Stimulated activated CD4-positive, alpha-beta T cell treated with anti-CD3 and anti-CD28 coated beads, Interleukin-4, amount 100 ng/mL, for 4 hours (primary cell): Measurements from ENCODE around the gene SNED1.
A peak's percentile ranks its signal among the peaks of the same experiment; 100 is the strongest.

Source experiments
- DNase-seq, 2 experiments: peaks; one replicate each; pipeline ENCODE4 v3.0.0-alpha.2; 2020

The SNED1 gene

GRCh38 chr2:240997856-240998705 lies at the start of gene SNED1:
SNED1 (plus strand) TSS chr2:240998618; CDS start chr2:240998838, 220 bp downstream.
- DNase-seq: peak; percentile 20 to 37

- no peak for DNase-seq
Observed at GRCh38 chr2:240948905-240949790, 49.3 kb upstream of the SNED1 start.

GRCh38 chr2:240949791-240950705 lies 48.4 kb upstream of the SNED1 start:
- DNase-seq: no peak

DNA sequence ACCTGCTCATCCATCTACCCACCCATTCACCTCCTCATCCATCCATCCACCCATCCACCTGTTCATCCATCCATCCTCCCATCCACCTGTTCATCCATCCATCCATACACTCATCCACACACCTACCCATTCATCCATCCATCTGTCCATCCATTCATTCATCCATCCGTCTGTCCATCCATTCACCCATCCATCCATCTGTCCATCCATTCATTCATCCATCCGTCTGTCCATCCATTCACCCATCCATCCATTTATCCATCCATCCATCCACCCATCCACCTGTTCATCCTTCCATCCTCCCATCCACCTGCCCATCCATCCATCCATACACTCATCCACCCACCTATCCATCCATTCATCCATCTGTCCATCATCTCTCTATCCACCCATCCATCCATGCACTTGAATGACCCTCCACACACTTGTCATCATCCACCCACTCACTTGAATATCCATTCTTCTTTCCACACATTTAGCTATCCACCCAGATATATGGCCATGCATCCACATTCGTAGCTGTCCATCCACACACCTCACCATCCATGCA lies 47.3 kb upstream of the SNED1 start:
- DNase-seq: no peak

DNA sequence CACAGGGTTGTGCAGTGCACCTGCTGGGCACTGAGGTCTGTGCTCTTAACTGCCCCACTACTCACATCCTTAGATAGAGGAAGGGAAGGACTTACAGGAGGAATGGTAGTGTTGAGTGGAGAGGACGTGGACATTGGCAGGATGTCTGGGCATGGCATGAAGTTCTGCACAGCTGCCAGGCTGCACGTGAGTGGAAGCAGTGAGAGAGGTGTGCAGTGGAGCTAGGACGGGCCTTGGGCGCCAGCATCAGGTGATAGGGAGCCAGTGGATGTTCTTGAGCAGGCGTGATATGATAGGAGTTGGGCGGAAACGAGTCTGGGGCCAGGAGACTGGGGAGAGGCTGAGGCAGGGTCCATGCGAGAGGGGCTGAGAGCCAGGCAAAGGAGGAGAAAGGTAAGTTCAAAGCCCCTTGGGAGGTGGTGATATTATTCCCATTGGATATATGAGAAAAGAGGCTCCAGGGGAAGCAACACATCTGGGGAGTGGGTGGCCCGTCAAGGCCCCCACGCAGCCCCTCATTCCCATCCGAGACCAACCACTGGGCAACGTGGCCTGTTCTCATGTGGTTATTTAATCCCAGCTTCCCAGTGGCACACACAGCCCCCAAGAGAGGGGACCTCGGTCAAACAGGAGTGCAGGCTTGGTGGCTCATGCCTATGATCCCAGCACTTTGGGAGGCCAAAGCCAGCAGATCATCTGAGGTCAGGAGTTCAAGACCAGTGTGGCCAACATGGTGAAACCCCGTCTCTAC lies 45.7 kb upstream of the SNED1 start:
- no peak for DNase-seq

- DNase-seq: no peak
Observed at GRCh38 chr2:240953426-240954410, 44.7 kb upstream of the SNED1 start.

GRCh38 chr2:240954436-240955305 lies 43.7 kb upstream of the SNED1 start:
- no peak for DNase-seq

- no peak for DNase-seq
Observed at GRCh38 chr2:240955306-240956170, 42.9 kb upstream of the SNED1 start.

- no peak for DNase-seq
Observed at GRCh38 chr2:240956171-240956934, 42.1 kb upstream of the SNED1 start.

- no peak for DNase-seq
Observed at GRCh38 chr2:240956935-240957655, 41.3 kb upstream of the SNED1 start.

DNA sequence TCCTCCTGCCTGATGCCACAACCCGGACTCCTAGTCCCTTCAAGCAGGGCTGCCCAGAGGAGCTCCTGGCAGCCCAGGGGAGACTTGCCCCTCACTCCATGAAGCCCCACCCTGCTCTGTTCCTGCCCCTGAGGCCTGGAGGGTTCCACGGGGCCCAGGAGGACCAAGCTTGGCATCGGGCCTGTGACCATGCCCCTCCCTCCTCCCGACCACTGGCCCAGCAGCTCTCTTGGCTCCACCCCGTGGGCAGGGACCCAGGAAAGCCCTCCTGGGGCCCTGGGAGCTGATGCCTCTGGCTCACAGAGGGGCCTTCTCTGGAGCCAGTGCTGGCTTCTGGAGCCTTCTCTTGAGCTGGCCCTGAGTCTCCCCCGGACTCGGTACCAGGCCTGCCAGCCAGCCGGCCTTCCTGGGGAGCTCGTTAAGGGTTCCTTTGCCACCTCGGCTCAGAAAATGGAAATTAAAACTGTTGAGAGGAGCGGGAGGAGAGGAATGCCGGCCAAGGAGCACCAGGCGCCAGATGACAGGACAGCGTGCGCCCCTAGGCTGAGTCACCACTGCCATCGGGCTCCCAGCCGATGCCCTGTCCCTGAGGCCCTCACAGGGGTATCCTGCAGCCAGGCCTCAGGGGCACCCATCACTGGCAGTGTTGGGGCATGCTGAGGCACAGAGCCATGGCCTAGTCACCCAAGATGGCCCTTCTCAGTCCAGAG lies 40.6 kb upstream of the SNED1 start:
- no peak for DNase-seq

GRCh38 chr2:240958366-240959213 lies 39.8 kb upstream of the SNED1 start:
- DNase-seq: no peak

- no peak for DNase-seq
Observed at GRCh38 chr2:240959214-240959940, 39.0 kb upstream of the SNED1 start.

DNA sequence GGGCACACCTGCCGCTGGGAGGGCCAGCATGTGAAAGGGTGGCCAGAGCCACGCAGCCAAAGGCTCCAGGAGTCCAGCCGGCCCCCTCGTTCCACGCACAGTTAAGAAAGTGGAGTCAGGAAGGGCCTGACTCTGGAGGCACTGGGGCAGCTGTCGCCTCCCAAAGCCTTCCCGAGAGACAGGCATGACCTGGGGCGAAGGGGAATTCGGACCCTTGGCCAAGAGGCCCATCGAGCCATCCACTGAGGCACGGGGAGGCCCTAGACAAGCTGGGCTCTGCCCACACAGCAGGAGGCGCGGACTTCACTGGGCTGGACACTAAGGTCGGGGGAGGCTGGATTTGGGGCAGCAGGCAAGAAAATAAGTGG lies 38.5 kb upstream of the SNED1 start:
- DNase-seq: no peak
